ENCODE measurements around the gene C12orf42.
"Not testable (repeated sequence)": the region's sequence is repeated elsewhere in the genome, so short reads cannot be mapped to it uniquely, and the experiment has no call there.

The C12orf42 gene

GRCh38 chr12:103494734-103495468 lies 867 bp downstream of the C12orf42 start:
- DNase-seq (ENCODE audit: low read depth): no peak

- no peak for DNase-seq (ENCODE audit: low read depth)
These were observed 1.6 kb downstream of the C12orf42 start for GRCh38 chr12:103494051-103494733.

GRCh38 chr12:103493199-103493598 lies 2.6 kb downstream of the C12orf42 start:
- DNase-seq (ENCODE audit: low read depth): no peak

- DNase-seq (ENCODE audit: low read depth): no peak
These were observed 13.4 kb downstream of the C12orf42 start for GRCh38 chr12:103482365-103482764.

- no peak for DNase-seq (ENCODE audit: low read depth)
These were observed 20.7 kb downstream of the C12orf42 start for GRCh38 chr12:103475073-103475472.

GRCh38 chr12:103470664-103471063 lies 25.1 kb downstream of the C12orf42 start:
- DNase-seq (ENCODE audit: low read depth): no peak

GRCh38 chr12:103469719-103470118 lies 26.0 kb downstream of the C12orf42 start:
- no peak for DNase-seq (ENCODE audit: low read depth)

GRCh38 chr12:103468837-103469236 lies 26.9 kb downstream of the C12orf42 start:
- no peak for DNase-seq (ENCODE audit: low read depth)

- DNase-seq (ENCODE audit: low read depth): no peak
These were observed 33.1 kb downstream of the C12orf42 start for GRCh38 chr12:103462675-103463074.

GRCh38 chr12:103457471-103457870 lies 38.3 kb downstream of the C12orf42 start:
- DNase-seq (ENCODE audit: low read depth): no peak

GRCh38 chr12:103456006-103456405 lies 39.8 kb downstream of the C12orf42 start:
- DNase-seq (ENCODE audit: low read depth): no peak

GRCh38 chr12:103455020-103455763 lies 40.6 kb downstream of the C12orf42 start:
- DNase-seq (ENCODE audit: low read depth): no peak

- DNase-seq (ENCODE audit: low read depth): no peak
These were observed 50.8 kb downstream of the C12orf42 start for GRCh38 chr12:103444983-103445382.

GRCh38 chr12:103442822-103443221 lies 52.9 kb downstream of the C12orf42 start:
- DNase-seq (ENCODE audit: low read depth): no peak

GRCh38 chr12:103442182-103442555 lies 53.6 kb downstream of the C12orf42 start:
- DNase-seq (ENCODE audit: low read depth): no peak

- no peak for DNase-seq (ENCODE audit: low read depth)
These were observed 54.2 kb downstream of the C12orf42 start for GRCh38 chr12:103441437-103442181.

GRCh38 chr12:103434165-103435105 lies 61.3 kb downstream of the C12orf42 start:
- DNase-seq (ENCODE audit: low read depth): not testable (repeated sequence)

GRCh38 chr12:103431950-103432349 lies 63.8 kb downstream of the C12orf42 start:
- no peak for DNase-seq (ENCODE audit: low read depth)

GRCh38 chr12:103431387-103431786 lies 64.4 kb downstream of the C12orf42 start:
- no peak for DNase-seq (ENCODE audit: low read depth)

- not testable (repeated sequence) for DNase-seq (ENCODE audit: low read depth)
These were observed 70.1 kb downstream of the C12orf42 start for GRCh38 chr12:103425674-103426073.

Data from GM04504 (cell line).